H1 (cell line): ENCODE measurements around the gene S100A13. TPM values are rescaled to one million over a fixed set of nuclear protein-coding genes. Genes with fewer than 3 reads are reported as not detected.

Experiments used
- CTCF ChIA-PET: fragments of 300-600 bp; sonication (Branson Sonifier 250); formaldehyde crosslinking; loops from one replicate; lab custom pipeline; 2021; ENCODE audit not compliant: partially characterized antibody; lab: Charles Lee
- POLR2A ChIA-PET: fragments of 300-600 bp; sonication (Branson Sonifier 250); formaldehyde crosslinking; loops from one replicate; lab custom pipeline; 2021; ENCODE audit warnings: inconsistent platforms; ENCODE audit not compliant: partially characterized antibody; lab: Charles Lee
- DNase-seq, 2 experiments: peaks; one replicate each; pipeline versions ENCODE4 v3.0.0 to v3.0.0-alpha.2; 2010 to 2022; ENCODE audit warnings: low spot score in 2 of 2, low read depth in 1 of 2, mixed read lengths in 1 of 2
- FAIRE-seq: peaks from 2 replicates; lab custom pipeline; 2011; peaks lifted over from hg19 to GRCh38; lab: Jason Lieb, UNC
- H2AFZ ChIP-seq: 2 replicates; pipeline ENCODE4 v1.8.1; 2012; ENCODE audit warnings: low read length, inconsistent platforms
- H2AK5ac ChIP-seq: 2 replicates; pipeline ENCODE4 v1.6.1; 2013; ENCODE audit warnings: low read depth, low read length
- H2BK120ac ChIP-seq: replicated peaks from 2 replicates; pipeline ENCODE3; 2013; ENCODE audit warnings: low read depth, low read length, inconsistent platforms
- H2BK12ac ChIP-seq: 2 replicates; pipeline ENCODE4 v1.6.1; 2013; ENCODE audit warnings: low read depth, low read length
- H2BK15ac ChIP-seq: 2 replicates; pipeline ENCODE4 v1.6.1; 2013; ENCODE audit warnings: low read length
- H2BK20ac ChIP-seq: 2 replicates; pipeline ENCODE4 v1.6.1; 2013; ENCODE audit warnings: low read length
- H2BK5ac ChIP-seq: 2 replicates; pipeline ENCODE4 v1.6.1; 2013; ENCODE audit warnings: low read depth, low read length
- H3K14ac ChIP-seq: 2 replicates; pipeline ENCODE4 v1.6.1; 2013; ENCODE audit warnings: inconsistent platforms; ENCODE audit not compliant: insufficient read length
- H3K18ac ChIP-seq: 2 replicates; pipeline ENCODE4 v1.6.1; 2013; ENCODE audit warnings: low read length; ENCODE audit errors: extremely low read depth
- H3K23ac ChIP-seq: 2 replicates; pipeline ENCODE4 v1.6.1; 2013; ENCODE audit warnings: inconsistent platforms; ENCODE audit not compliant: insufficient read length
- H3K23me2 ChIP-seq: 2 replicates; pipeline ENCODE4 v1.6.1; 2013; ENCODE audit warnings: low read depth, low read length
- H3K27ac ChIP-seq: 2 replicates; pipeline ENCODE4 v1.6.1; 2011; ENCODE audit warnings: low read depth, low read length, inconsistent platforms
- H3K27me3 ChIP-seq, 4 experiments: replicated peaks in 1 of 4; 1 replicate in 1 of 4; 2 replicates in 3 of 4; pipeline versions ENCODE4 v1.6.1 to v1.8.1; 2011 to 2013; ENCODE audit warnings: low read length in 3 of 4, mild to moderate bottlenecking in 3 of 4, inconsistent platforms in 2 of 4, mixed read lengths in 2 of 4, moderate library complexity in 1 of 4; ENCODE audit not compliant: control insufficient read depth in 3 of 4, insufficient read depth in 3 of 4; ENCODE audit errors: extremely low read depth in 1 of 4
- H3K36me3 ChIP-seq, 4 experiments: 2 replicates each; pipeline versions ENCODE4 v1.6.1 to v1.8.1; 2011 to 2013; ENCODE audit warnings: mild to moderate bottlenecking in 4 of 4, low read length in 3 of 4, moderate library complexity in 2 of 4, control low read depth in 1 of 4, inconsistent platforms in 1 of 4; ENCODE audit not compliant: insufficient read depth in 4 of 4, control insufficient read depth in 2 of 4
- H3K4ac ChIP-seq: replicated peaks from 2 replicates; pipeline ENCODE3; 2013; ENCODE audit warnings: low read length, low read depth, mixed read lengths, inconsistent platforms; ENCODE audit not compliant: insufficient read length
- H3K4me1 ChIP-seq, 4 experiments: replicated peaks in 1 of 4; 1 replicate in 1 of 4; 2 replicates in 3 of 4; pipeline versions ENCODE4 v1.6.1 to v1.8.1; 2011 to 2013; ENCODE audit warnings: low read length in 3 of 4, inconsistent platforms in 2 of 4, mixed read lengths in 1 of 4; ENCODE audit not compliant: insufficient read depth in 4 of 4, control insufficient read depth in 3 of 4
- H3K4me2 ChIP-seq, 2 experiments: 2 replicates each; pipeline versions ENCODE4 v1.6.1 to v1.8.1; 2011 to 2013; ENCODE audit warnings: low read depth in 2 of 2, low read length in 2 of 2, control low read depth in 1 of 2, inconsistent platforms in 1 of 2, mild to moderate bottlenecking in 1 of 2; ENCODE audit not compliant: insufficient read depth in 1 of 2
- H3K4me3 ChIP-seq, 4 experiments: fragments of 200-600, 300-600 bp in 1 of 4; sonication (generic), shearing (Covaris generic), sonication (Bioruptor Twin) in 1 of 4; 2 replicates each; pipeline versions ENCODE4 v1.5.1 to v1.8.1; 2011 to 2016; ENCODE audit warnings: low read length in 4 of 4, low read depth in 3 of 4, control low read depth in 2 of 4, inconsistent platforms in 2 of 4, mild to moderate bottlenecking in 2 of 4, mixed read lengths in 1 of 4, moderate library complexity in 1 of 4; ENCODE audit not compliant: insufficient read depth in 2 of 4; ENCODE audit errors: extremely low read depth in 1 of 4
- H3K56ac ChIP-seq: replicated peaks from 2 replicates; pipeline ENCODE3; 2013; ENCODE audit warnings: low read depth, mild to moderate bottlenecking, mixed read lengths, low read length, inconsistent platforms; ENCODE audit not compliant: insufficient read length
- H3K79me1 ChIP-seq: 2 replicates; pipeline ENCODE4 v1.6.1; 2013; ENCODE audit warnings: low read depth, low read length, control low read depth
- H3K79me2 ChIP-seq, 2 experiments: 2 replicates each; pipeline versions ENCODE4 v1.6.1 to v1.8.1; 2012 to 2013; ENCODE audit warnings: low read length in 2 of 2, mild to moderate bottlenecking in 2 of 2, inconsistent platforms in 1 of 2; ENCODE audit not compliant: insufficient read depth in 2 of 2, control insufficient read depth in 1 of 2
- H3K9ac ChIP-seq, 4 experiments: replicated peaks in 1 of 4; 1 replicate in 1 of 4; 2 replicates in 3 of 4; pipeline versions ENCODE4 v1.6.1 to v1.8.1; 2011 to 2013; ENCODE audit warnings: low read depth in 3 of 4, low read length in 3 of 4, control low read depth in 2 of 4, mild to moderate bottlenecking in 2 of 4, moderate library complexity in 2 of 4, inconsistent platforms in 1 of 4; ENCODE audit errors: extremely low read depth in 1 of 4
- H3K9me3 ChIP-seq, 2 experiments: 2 replicates each; pipeline versions ENCODE4 v1.6.1 to v1.8.1; 2012 to 2013; ENCODE audit warnings: mild to moderate bottlenecking in 2 of 2, moderate library complexity in 2 of 2, control low read depth in 1 of 2, inconsistent platforms in 1 of 2, low read depth in 1 of 2, low read length in 1 of 2, mixed read lengths in 1 of 2; ENCODE audit not compliant: insufficient read depth in 2 of 2
- H4K20me1 ChIP-seq, 2 experiments: replicated peaks in 1 of 2; 2 replicates each; pipeline versions ENCODE3 to v1.8.1; 2011 to 2013; ENCODE audit warnings: inconsistent platforms in 2 of 2, low read length in 2 of 2, mild to moderate bottlenecking in 1 of 2; ENCODE audit not compliant: insufficient read depth in 2 of 2, control insufficient read depth in 1 of 2
- H4K5ac ChIP-seq: 2 replicates; pipeline ENCODE4 v1.6.1; 2013; ENCODE audit warnings: low read length, low read depth, mixed read lengths, inconsistent platforms; ENCODE audit not compliant: insufficient read length
- H4K8ac ChIP-seq: 2 replicates; pipeline ENCODE4 v1.8.0; 2013; ENCODE audit warnings: mild to moderate bottlenecking, moderate library complexity, low read length, inconsistent platforms; ENCODE audit not compliant: insufficient read depth; ENCODE audit errors: extremely low read depth
- H4K91ac ChIP-seq: replicated peaks from 2 replicates; pipeline ENCODE3; 2013; ENCODE audit warnings: low read length, mixed read lengths, inconsistent platforms; ENCODE audit not compliant: insufficient read length
- ASH2L ChIP-seq: fragments of 200-600, 300-600 bp; sonication (generic); IDR thresholded peaks from one replicate; pipeline ENCODE4 v1.7.1; 2017; ENCODE audit warnings: low read length
- ATF2 ChIP-seq: IDR thresholded peaks from 2 replicates; pipeline ENCODE4 v1.6.1; 2012; ENCODE audit warnings: low read length, inconsistent platforms
- CBX8 ChIP-seq: fragments of 300-800, 300-1000 bp; sonication (generic); IDR thresholded peaks from 2 replicates; pipeline ENCODE4 v1.7.1; 2016; ENCODE audit warnings: low read depth, low read length, borderline replicate concordance
- RFX5 ChIP-seq: IDR thresholded peaks from 2 replicates; pipeline ENCODE4 v1.6.1; 2011; ENCODE audit warnings: low read depth, low read length, improper control_type of control experiment, borderline replicate concordance
- WGBS, 2 experiments: shearing (Covaris generic) in 1 of 2; methylation state at CpG; one replicate each; pipeline versions ENCODE4 v1.1.6 to v1.1.7; 2013 to 2015; ENCODE audit warnings: low lambda C conversion rate in 2 of 2, mixed read lengths in 2 of 2, inconsistent platforms in 1 of 2, low coverage in 1 of 2, missing lambda C conversion rate in 1 of 2; ENCODE audit not compliant: insufficient replicate concordance in 2 of 2, insufficient coverage in 1 of 2, insufficient read length in 1 of 2; ENCODE audit errors: extremely low coverage in 1 of 2, missing lambda C conversion rate in 1 of 2; 5-methylcytosine and 5-hydroxymethylcytosine counted together
- polyA plus RNA-seq, 7 experiments: library from polyadenylated mRNA; depleted of rRNA in 3 of 7; stranded (reverse) in 5 of 7; unstranded in 2 of 7; fragments of >200 nt in 5 of 7; fragments of 200-250 nt in 2 of 7; gene quantifications; 1 replicate in 5 of 7; 2 replicates in 1 of 7; 4 replicates in 1 of 7; pipeline versions ENCODE4 v1.2.1 to v1.2.3, GENCODE V29; 2011 to 2013; ENCODE audit warnings: missing spikeins in 2 of 7, mixed read lengths in 2 of 7
- total RNA-seq: library from RNA; stranded (reverse); fragmentation: NEBNext Ultra II Directional; extraction: Animal tissue kit (Norgen Biotek cat#: 25700); gene quantifications from 2 replicates; pipeline ENCODE4 v1.2.1, GENCODE V29; 2021

Gene S100A13
- total and polyA plus RNA-seq, 2 of the 8 experiments (the other 6 are each of a cell fraction or from before 2014, with no cell fraction given): 63.6 to 127 TPM

GRCh38 chr1:153577138-153577537 is 50.2 kb downstream of the S100A13 start:
- H2AK5ac ChIP-seq: no peak overlapping the region
- H3K36me3 ChIP-seq: no peaks in the 10 kb centered on the region
- H2BK12ac ChIP-seq: no peak overlapping the region
- no peaks in the 10 kb centered on the region; the same call in 1 of the 2 replicates for H3K23me2 ChIP-seq
- H3K4ac ChIP-seq: no peak overlapping the region
- no peaks in the 10 kb centered on the region for H3K27me3 ChIP-seq
- no peak overlapping the region for H2BK120ac ChIP-seq
- no peak for DNase-seq
- H3K27ac ChIP-seq: no peak overlapping the region
- no peak for FAIRE-seq
- H3K4me3 ChIP-seq: no peak overlapping the region
- no peak overlapping the region for H3K9ac ChIP-seq
- peaks cover 0 to 10% of the 10 kb centered on the region in 2 experiments; a peak in 1 of 4 replicates for H3K9me3 ChIP-seq
- H3K4me1 ChIP-seq: peaks cover 0 to 3% (median 0%) of the 10 kb centered on the region in 4 experiments; a peak in 2 of 7 replicates
- ChIA-PET CTCF (interaction anchor here (0.6 to 4.2 kb wide), 12 partner anchors 8 to 223 kb away, joined by 3 to 64 read pairs (median 6); partner anchors contain the start of genes S100A1, S100A13, S100A14 and S100A16), POLR2A (interaction anchor here (1.1 to 3.6 kb wide), 3 partner anchors 9 to 50 kb away, joined by 4 to 20 read pairs (median 5); partner anchors contain the start of genes S100A13 and S100A16)
- H3K14ac ChIP-seq: no peak overlapping the region
- H3K56ac ChIP-seq: no peak overlapping the region
- no peak overlapping the region for H4K8ac ChIP-seq
- H3K79me2 ChIP-seq: no peaks in the 10 kb centered on the region
- no peak overlapping the region for H3K18ac ChIP-seq
- H3K4me2 ChIP-seq: no peak overlapping the region
- H3K79me1 ChIP-seq: no peaks in the 10 kb centered on the region
- H2AFZ ChIP-seq: no peak overlapping the region
- H4K91ac ChIP-seq: no peak overlapping the region
- H3K23ac ChIP-seq: no peak overlapping the region
- H4K5ac ChIP-seq: no peak overlapping the region
- no peak overlapping the region for H2BK15ac ChIP-seq
- H2BK5ac ChIP-seq: no peak overlapping the region
- no peaks in the 10 kb centered on the region for H4K20me1 ChIP-seq
- 80% methylated on average over 4 of the region's 4 CpGs; no CpG with 5 or more reads in 1 of the 2 experiments for WGBS, 2 experiments
- H2BK20ac ChIP-seq: no peak overlapping the region
- TF ChIP-seq RFX5 (no peak), ATF2 (no peak), CBX8 (no peak), ASH2L (no peak)
